HepG2 (cell line): Measurements from ENCODE around the gene HLA-B. TPM values are rescaled to one million over a fixed set of nuclear protein-coding genes. Genes with fewer than 3 reads are reported as not detected.

Source experiments
- ATAC-seq: fragments of 200-7000 bp; cut with Tn5 transposase; 3 replicates; pipeline ENCODE4 v1.9.1; 2020; ENCODE audit warnings: mild to moderate bottlenecking, moderate library complexity
- BruUV-seq: library from RNA; stranded (reverse); fragments of 400-500 nt; replicated peaks from 2 replicates; lab custom pipeline; 2021; lab: Mats Ljungman, UMichigan
- CTCF ChIA-PET: fragments of 300-600 bp; formaldehyde crosslinking; extraction: SDS; loops from one replicate; lab custom pipeline; 2021; ENCODE audit warnings: low total read pairs, inconsistent platforms, low intra/inter-chr PET ratio; lab: Yijun Ruan, JAX
- POLR2A ChIA-PET: fragments of 350-600 bp; sonication (Branson Sonifier 250); formaldehyde crosslinking; loops from one replicate; lab custom pipeline; 2020; ENCODE audit warnings: antibody characterized with exemption, inconsistent platforms; lab: Yijun Ruan, JAX
- DNase-seq: peaks from one replicate; pipeline ENCODE4 v3.0.0-alpha.2; 2015; ENCODE audit warnings: low spot score
- FAIRE-seq: peaks from 3 replicates; lab custom pipeline; 2011; peaks lifted over from hg19 to GRCh38; lab: Jason Lieb, UNC
- H2AFZ ChIP-seq: one replicate; pipeline ENCODE4 v1.6.1; 2011; ENCODE audit warnings: low read length, inconsistent platforms
- H3K27ac ChIP-seq: fragments of 300-600 bp; 3 replicates; pipeline ENCODE4 v1.8.0; 2011; ENCODE audit warnings: mixed run types, mild to moderate bottlenecking, mixed read lengths, low read length, inconsistent platforms; ENCODE audit not compliant: insufficient read depth; ENCODE audit errors: extremely low read length
- H3K27me3 ChIP-seq, 2 experiments: fragments of 200-600 bp in 1 of 2; 2 replicates in 1 of 2; 3 replicates in 1 of 2; pipeline versions ENCODE4 v1.6.0 to v1.8.0; 2011; ENCODE audit warnings: low read length in 2 of 2, mild to moderate bottlenecking in 2 of 2, moderate library complexity in 2 of 2, inconsistent platforms in 1 of 2; ENCODE audit not compliant: insufficient read depth in 2 of 2, control insufficient read depth in 1 of 2
- H3K36me3 ChIP-seq, 2 experiments: fragments of 200-600 bp in 1 of 2; replicated peaks in 1 of 2; 2 replicates in 1 of 2; 3 replicates in 1 of 2; pipeline versions ENCODE4 v1.5.1 to v1.8.0; 2011; ENCODE audit warnings: low read length in 2 of 2, inconsistent platforms in 1 of 2; ENCODE audit not compliant: insufficient read depth in 2 of 2, control insufficient read depth in 1 of 2
- H3K4me1 ChIP-seq: 2 replicates; pipeline ENCODE4 v1.5.1; 2012; ENCODE audit warnings: low read length, inconsistent platforms; ENCODE audit not compliant: insufficient read depth
- H3K4me2 ChIP-seq: 2 replicates; pipeline ENCODE4 v1.6.0; 2011; ENCODE audit warnings: low read depth, low read length, inconsistent platforms
- H3K4me3 ChIP-seq, 3 experiments: fragments of 200-600 bp in 1 of 3; sonication (generic), shearing (Covaris generic) in 1 of 3; replicated peaks in 1 of 3; 2 replicates each; pipeline ENCODE4 v1.5.1; 2011 to 2016; ENCODE audit warnings: low read length in 3 of 3, inconsistent platforms in 2 of 3, low read depth in 2 of 3, mild to moderate bottlenecking in 2 of 3, control low read depth in 1 of 3, mixed read lengths in 1 of 3; ENCODE audit not compliant: insufficient read depth in 1 of 3
- H3K79me2 ChIP-seq: one replicate; pipeline ENCODE4 v1.6.1; 2011; ENCODE audit warnings: low read length, inconsistent platforms; ENCODE audit not compliant: insufficient read depth
- H3K9ac ChIP-seq: 2 replicates; pipeline ENCODE4 v1.6.0; 2011; ENCODE audit warnings: mild to moderate bottlenecking, low read depth, low read length, inconsistent platforms; ENCODE audit not compliant: insufficient read depth
- H3K9me3 ChIP-seq: 2 replicates; pipeline ENCODE4 v1.5.1; 2012; ENCODE audit warnings: mild to moderate bottlenecking, low read length
- H4K20me1 ChIP-seq: 2 replicates; pipeline ENCODE4 v1.6.0; 2011; ENCODE audit warnings: inconsistent platforms, mild to moderate bottlenecking, low read length, moderate library complexity; ENCODE audit not compliant: insufficient read depth
- CBFB ChIP-seq: sonication (generic); formaldehyde crosslinking; IDR thresholded peaks from 2 replicates; pipeline ENCODE4 v1.4.0; 2020; ENCODE audit warnings: missing genetic modification reagents
- WGBS: methylation state at CpG from one replicate; pipeline ENCODE4 v1.1.6; 2017; ENCODE audit warnings: low lambda C conversion rate; 5-methylcytosine and 5-hydroxymethylcytosine counted together
- in situ Hi-C: cut with HindIII; loops from 2 replicates; pipeline ENCODE4 v1.10.0; 2017; ENCODE audit warnings: low pct_unique_long_range_greater_than_20kb; ENCODE audit not compliant: extremely low pct_ligation_motif_present
- intact Hi-C: fragments of 100-400 bp; cut with micrococcal nuclease; formaldehyde crosslinking; loops from one replicate; pipeline ENCODE4 v1.10.0; 2022; ENCODE audit not compliant: unreplicated experiment
- polyA plus RNA-seq, 8 experiments: library from polyadenylated mRNA; depleted of rRNA in 3 of 8; stranded (reverse) in 7 of 8; unstranded in 1 of 8; fragments of >200 nt; fragmentation: Illumina TruSeq in 4 of 8; extraction: Trizol in 4 of 8; gene quantifications; 2 replicates each; pipeline versions ENCODE4 v1.2.1 to v1.2.3, GENCODE V29; 2011 to 2016; ENCODE audit warnings: low read depth in 4 of 8, missing spikeins in 1 of 8, mixed read lengths in 1 of 8; ENCODE audit not compliant: insufficient read depth in 1 of 8
- total RNA-seq, 5 experiments: library from RNA; depleted of rRNA; stranded (reverse); fragments of >200 nt; fragmentation: Illumina TruSeq; extraction: Trizol; gene quantifications; 2 replicates each; pipeline ENCODE4 v1.2.3, GENCODE V29; 2016; ENCODE audit warnings: low read depth in 1 of 5
- TF ChIP-seq, protein P1 (sequence below): sonication (generic); formaldehyde crosslinking; IDR thresholded peaks from 2 replicates; pipeline ENCODE4 v1.4.0; 2020; ENCODE audit warnings: missing genetic modification reagents, borderline replicate concordance
- TF ChIP-seq, protein P2 (sequence below): sonication (generic); formaldehyde crosslinking; IDR thresholded peaks from 2 replicates; pipeline ENCODE4 v1.8.1; 2023; ENCODE audit warnings: mild to moderate bottlenecking, missing genetic modification reagents

Gene HLA-B
- total and polyA plus RNA-seq, 2 of the 13 experiments (the other 11 are each of a cell fraction or from before 2014, with no cell fraction given), result 35.3 to 88.9 TPM

DNA sequence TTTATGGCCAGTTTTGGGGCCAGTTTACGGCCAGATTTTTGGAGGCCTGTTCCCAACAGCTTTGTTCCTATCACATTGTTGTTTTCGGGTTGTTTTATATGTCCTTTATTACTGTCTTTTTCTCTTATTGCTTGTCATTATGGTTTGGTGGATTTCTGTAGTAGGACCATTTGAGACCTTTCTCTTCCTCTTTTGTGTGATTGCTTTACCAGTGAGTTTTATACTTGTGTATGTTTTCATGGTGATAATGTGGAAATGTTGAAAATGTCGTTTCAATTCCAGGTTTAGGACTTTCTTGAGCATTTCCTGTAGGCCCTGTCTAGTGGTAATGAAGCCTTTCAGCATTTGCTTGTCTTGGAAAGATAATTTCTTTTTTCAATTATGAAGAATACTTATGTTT is 17.8 kb downstream of the HLA-B start:
- no peak for ATAC-seq
- Histone ChIP-seq H3K79me2 (no peaks in the 10 kb centered on the region), H3K4me1 (no peaks in the 10 kb centered on the region)
- POLR2A ChIA-PET, result no interaction called here
- TF ChIP-seq, protein P1, sequence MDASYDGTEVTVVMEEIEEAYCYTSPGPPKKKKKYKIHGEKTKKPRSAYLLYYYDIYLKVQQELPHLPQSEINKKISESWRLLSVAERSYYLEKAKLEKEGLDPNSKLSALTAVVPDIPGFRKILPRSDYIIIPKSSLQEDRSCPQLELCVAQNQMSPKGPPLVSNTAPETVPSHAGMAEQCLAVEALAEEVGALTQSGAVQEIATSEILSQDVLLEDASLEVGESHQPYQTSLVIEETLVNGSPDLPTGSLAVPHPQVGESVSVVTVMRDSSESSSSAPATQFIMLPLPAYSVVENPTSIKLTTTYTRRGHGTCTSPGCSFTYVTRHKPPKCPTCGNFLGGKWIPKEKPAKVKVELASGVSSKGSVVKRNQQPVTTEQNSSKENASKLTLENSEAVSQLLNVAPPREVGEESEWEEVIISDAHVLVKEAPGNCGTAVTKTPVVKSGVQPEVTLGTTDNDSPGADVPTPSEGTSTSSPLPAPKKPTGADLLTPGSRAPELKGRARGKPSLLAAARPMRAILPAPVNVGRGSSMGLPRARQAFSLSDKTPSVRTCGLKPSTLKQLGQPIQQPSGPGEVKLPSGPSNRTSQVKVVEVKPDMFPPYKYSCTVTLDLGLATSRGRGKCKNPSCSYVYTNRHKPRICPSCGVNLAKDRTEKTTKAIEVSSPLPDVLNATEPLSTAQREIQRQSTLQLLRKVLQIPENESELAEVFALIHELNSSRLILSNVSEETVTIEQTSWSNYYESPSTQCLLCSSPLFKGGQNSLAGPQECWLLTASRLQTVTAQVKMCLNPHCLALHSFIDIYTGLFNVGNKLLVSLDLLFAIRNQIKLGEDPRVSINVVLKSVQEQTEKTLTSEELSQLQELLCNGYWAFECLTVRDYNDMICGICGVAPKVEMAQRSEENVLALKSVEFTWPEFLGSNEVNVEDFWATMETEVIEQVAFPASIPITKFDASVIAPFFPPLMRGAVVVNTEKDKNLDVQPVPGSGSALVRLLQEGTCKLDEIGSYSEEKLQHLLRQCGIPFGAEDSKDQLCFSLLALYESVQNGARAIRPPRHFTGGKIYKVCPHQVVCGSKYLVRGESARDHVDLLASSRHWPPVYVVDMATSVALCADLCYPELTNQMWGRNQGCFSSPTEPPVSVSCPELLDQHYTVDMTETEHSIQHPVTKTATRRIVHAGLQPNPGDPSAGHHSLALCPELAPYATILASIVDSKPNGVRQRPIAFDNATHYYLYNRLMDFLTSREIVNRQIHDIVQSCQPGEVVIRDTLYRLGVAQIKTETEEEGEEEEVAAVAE (CRISPR knock-in tag), result no peak
- TF ChIP-seq, protein P2, sequence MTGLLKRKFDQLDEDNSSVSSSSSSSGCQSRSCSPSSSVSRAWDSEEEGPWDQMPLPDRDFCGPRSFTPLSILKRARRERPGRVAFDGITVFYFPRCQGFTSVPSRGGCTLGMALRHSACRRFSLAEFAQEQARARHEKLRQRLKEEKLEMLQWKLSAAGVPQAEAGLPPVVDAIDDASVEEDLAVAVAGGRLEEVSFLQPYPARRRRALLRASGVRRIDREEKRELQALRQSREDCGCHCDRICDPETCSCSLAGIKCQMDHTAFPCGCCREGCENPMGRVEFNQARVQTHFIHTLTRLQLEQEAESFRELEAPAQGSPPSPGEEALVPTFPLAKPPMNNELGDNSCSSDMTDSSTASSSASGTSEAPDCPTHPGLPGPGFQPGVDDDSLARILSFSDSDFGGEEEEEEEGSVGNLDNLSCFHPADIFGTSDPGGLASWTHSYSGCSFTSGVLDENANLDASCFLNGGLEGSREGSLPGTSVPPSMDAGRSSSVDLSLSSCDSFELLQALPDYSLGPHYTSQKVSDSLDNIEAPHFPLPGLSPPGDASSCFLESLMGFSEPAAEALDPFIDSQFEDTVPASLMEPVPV (CRISPR knock-in tag), result no peak
- TF ChIP-seq CBFB, result no peak
- TF ChIP-seq, all 625 proteins: peak for 0
- Histone ChIP-seq H3K9me3 (peaks cover 13% of the 10 kb centered on the region), H3K27me3 (no peaks in the 10 kb centered on the region), H3K4me3 (no peak overlapping the region), H3K4me2 (no peak overlapping the region), H3K36me3 (no peaks in the 10 kb centered on the region), H2AFZ (no peak overlapping the region), H3K9ac (no peak overlapping the region), H4K20me1 (no peaks in the 10 kb centered on the region), H3K27ac (no peak overlapping the region)
- DNase-seq, result no peak
- intact Hi-C loops, result no loop called here
- BruUV-seq, result no TSS peak
- CTCF ChIA-PET, result no interaction called here
- 0% methylated on average over 1 of the region's 3 CpGs for WGBS
- in situ Hi-C loops, result no loop called here
- FAIRE-seq, result no peak
